Measurements from ENCODE around the gene OR7D2.
"Not testable (repeated sequence)": the region's sequence is repeated elsewhere in the genome, so short reads cannot be mapped to it uniquely, and the experiment has no call there.

Gene OR7D2

DNA sequence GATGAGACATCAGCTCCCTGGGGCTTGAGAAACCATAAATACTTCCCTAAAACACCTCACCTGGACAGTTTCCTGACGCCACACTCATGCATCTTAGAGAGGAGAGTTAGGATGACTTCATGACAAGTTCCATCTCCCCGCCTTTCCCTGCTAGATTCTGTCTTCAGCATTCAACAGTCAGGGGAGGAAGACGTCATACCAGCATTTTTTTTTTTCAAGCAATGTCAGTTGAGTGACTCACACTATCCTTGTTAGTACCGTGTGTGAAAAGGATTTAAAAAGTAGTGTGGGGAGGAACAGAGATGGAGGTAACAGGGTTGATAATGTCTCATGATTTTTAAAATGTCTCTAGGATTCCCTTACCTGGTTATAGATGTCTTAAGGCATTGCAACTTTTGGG, at the start of gene OR7D2:
TSS of gene OR7D2 (plus strand) at position 79 of the 400 bp plus-strand sequence. CDS start 6,803 bp downstream, outside the sequence.
- no peak for DNase-seq (ENCODE audit: low read depth in 3 of 3, low spot score in 1 of 3)

DNA sequence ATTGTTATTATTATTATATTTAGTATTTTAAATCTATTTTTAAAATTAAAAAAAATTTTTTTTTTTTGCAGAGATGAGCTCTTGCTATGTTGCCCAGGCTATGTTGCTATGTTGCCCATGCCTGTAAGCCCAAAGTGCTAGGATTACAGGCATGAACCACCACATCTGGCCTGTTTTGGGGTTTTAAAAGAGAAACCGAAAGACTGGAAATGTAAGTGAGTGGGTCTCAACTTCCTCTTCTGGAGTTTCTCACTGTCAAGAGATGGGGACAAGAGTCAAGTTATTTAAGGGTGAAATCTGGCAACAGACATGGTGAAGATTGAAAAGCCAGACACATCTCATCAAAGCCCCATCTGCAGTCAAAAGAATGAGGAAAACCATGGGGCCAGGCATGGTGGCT, 47.8 kb upstream of the OR7D2 start:
- DNase-seq (ENCODE audit: low read depth in 3 of 3, low spot score in 1 of 3), result no peak

DNA sequence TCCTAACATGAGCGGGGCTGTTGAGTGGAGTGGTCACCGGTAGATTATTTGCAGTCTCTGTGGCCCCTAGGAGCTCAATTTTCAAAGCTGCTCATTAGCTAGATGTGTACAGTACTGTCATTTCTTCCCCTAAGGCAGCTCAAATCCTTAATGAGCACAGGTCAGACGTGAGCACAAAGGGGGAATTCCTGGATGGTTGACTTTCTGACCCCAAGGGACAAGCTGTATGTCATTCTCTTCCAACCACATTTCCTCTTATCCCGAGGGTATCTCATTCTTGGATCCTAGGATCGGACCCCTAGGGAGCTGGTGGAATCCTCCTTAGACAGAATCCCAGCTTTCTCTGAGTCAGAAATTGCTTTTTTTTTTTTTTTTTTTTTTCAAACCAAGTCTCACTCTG, 46.4 kb upstream of the OR7D2 start:
- no peak for DNase-seq (ENCODE audit: low read depth in 3 of 3, low spot score in 1 of 3)

DNA sequence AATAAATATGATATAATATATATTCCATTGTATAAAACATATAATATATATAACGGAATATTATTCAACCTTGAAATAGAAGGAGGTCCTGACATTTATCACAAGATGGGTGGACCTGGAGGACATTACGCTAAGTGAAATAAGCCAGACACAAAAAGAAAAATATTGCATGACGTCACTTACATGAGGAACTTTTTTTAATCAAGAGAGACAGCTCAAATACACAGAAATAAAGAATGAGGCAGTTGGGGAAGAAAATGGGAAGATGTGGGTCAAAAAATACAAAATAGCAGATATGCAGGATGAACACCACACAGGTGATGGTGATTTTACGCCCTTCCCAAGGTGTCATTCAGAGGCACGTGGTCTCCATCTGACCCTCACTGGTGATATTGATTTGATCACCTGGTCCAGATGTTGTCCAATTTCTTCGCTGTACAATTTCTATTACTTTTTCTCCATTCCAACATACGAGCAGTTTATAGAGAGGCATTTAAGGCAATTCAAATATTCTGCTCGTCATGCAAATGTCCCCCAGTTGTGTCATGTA, 39.1 kb upstream of the OR7D2 start:
- DNase-seq (ENCODE audit: low read depth in 3 of 3, low spot score in 1 of 3), result no peak

DNA sequence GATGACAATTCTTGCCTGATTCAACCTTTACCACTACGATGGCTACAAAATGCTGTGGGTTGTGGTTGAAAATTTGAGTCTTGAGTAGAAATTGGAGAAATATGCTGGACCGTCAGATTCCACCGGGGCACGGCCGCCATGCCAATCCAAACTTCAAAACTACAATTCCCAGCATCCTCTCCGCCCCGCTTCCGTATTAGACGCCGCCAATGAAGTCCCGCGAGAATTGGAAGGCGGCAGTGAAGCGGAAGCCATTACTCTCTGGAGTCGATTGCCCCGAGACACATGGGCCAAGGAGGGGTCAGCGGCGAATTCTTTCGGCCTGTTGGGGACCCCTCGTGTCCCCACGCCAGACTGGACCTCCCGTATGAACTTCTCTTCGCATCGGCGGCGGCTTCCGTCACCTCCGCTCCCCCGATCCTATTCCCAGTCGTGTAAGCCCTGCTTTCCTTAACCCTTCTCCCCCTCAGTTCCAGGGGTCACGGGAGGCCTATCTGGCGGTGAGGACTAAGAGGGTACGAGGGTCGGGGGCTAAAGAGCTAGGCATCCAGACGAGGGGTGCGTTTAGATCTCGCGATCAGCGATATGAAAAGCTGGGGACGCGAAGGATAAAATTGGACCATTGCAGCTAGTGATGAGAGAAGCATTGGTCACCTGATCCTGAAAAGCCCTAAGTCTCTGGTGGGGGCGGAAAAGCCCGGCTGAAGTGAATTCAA, 38.5 kb upstream of the OR7D2 start, which contains the start of gene ZNF317:
TSS of gene ZNF317 (plus strand) at position 239 of the 716 bp plus-strand sequence. CDS start 15,620 bp downstream, outside the sequence.
- DNase-seq (ENCODE audit: low read depth in 3 of 3, low spot score in 1 of 3), result peak; percentile 71 to 75 (median 75)

DNA sequence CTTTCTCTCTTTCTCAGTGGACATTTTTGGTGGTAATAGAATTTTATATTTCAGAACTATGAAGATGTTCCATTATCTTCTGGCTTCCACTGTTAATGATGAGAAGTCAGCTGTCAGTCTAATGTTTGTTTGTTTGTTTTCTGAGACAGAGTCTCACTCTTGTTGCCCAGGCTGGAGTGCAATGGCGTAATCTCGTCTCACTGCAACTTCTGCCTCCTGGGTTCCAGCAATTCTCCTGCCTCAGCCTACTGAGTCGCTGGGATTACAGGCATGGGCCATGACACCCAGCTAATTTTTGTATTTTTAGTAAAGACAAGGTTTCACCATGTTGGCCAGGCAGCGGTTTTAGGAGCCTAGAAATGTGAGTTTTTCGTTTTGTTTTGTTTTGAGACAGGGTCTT, 33.9 kb upstream of the OR7D2 start:
- DNase-seq (ENCODE audit: low read depth in 3 of 3, low spot score in 1 of 3), result no peak

DNA sequence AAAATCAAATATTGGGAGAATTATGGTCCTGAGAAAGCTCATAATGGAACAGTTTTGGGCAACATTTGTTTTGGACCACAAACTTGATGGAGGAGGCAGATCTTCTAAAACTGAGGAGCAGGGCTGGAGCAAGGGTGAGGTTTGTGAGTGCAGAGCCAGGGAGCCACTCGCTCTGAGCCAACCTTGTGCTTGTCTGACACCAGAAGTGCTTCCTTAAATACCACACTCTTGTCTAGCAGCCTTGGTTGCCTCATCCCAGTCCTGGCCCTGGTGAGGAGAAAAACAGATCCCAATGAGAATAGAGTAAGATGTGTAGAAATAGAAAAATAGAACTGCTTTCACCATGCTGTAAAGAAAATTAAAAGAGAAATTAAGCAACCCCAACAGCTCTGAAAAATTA, 31.9 kb upstream of the OR7D2 start:
- DNase-seq (ENCODE audit: low read depth in 3 of 3, low spot score in 1 of 3), result no peak

DNA sequence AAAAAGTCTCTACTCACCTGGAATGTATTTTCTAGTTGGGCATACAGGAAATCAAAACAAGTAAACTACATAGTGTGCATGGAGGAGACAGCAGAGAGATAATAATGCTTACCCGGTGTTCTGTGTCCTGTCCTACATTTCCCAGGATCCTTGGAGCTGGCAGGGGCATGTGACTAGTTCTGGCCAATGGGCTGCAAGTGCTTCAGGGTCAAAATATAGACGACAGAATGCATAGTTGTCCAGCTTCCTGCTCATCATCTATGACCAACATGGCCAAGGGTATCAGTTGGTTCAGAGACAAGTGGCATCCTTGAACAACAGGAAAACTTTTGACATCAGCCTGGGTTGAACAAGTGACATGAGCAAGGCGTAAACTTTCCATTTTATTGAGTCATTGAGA, 30.1 kb upstream of the OR7D2 start:
- DNase-seq (ENCODE audit: low read depth in 3 of 3, low spot score in 1 of 3), result no peak

DNA sequence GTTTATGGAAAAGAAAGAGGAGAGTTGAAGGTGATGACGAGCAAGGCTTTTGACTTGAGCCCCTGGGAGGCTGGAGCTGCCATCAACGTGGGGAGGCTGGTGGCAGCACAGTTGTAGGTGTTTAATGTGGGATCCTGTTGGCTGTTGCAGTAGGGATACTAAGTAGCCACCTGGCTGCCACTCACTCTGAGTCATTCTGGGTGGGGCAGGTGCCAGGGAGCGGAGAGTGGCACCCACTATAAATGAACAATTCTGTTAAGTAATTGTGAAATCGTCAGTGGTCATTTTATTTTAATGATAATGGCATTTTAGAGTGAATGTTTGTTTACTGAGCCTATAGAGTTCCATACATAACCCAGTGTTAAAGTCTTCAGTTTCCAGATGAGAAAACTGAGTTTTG, 28.8 kb upstream of the OR7D2 start:
- DNase-seq (ENCODE audit: low read depth in 3 of 3, low spot score in 1 of 3), result no peak

DNA sequence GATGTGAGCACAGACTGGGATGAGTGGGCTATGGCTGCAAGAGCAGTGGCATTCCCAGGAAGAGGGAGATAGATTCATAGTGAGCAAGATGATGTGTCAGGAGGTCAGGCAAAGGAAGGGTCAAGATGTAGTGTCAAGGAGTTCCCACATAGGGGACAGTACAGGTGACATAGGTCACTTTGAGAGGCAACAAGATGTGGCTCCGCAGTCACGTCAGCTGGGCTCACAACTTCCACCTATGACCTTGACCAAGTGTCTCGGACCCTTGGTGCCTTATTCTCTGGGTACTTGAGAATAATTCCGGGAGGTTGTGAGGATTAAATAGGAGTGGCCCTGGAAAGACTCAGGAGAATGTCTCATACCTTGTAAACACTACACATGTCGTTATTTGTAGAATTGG, 28.1 kb upstream of the OR7D2 start:
- DNase-seq (ENCODE audit: low read depth in 3 of 3, low spot score in 1 of 3), result no peak

DNA sequence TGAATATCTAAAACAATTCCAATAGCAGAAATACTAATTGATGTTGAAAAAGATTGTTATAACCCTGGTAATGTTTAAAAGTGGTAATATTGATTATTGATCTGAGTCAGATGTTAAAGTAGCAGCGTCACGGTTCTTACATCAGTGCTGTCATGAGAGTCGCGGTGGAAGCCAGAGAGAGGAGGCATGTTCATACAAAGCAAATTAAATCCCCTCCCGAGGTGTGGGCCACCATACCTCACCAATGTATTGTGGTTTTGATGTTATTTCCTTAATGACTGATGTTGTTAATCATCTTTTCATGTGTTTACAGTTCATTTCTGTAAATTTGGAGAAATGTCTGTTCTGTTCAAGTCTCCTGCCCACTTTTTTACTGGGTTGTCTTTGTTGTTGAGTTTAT, 27.4 kb upstream of the OR7D2 start:
- no peak for DNase-seq (ENCODE audit: low read depth in 3 of 3, low spot score in 1 of 3)

DNA sequence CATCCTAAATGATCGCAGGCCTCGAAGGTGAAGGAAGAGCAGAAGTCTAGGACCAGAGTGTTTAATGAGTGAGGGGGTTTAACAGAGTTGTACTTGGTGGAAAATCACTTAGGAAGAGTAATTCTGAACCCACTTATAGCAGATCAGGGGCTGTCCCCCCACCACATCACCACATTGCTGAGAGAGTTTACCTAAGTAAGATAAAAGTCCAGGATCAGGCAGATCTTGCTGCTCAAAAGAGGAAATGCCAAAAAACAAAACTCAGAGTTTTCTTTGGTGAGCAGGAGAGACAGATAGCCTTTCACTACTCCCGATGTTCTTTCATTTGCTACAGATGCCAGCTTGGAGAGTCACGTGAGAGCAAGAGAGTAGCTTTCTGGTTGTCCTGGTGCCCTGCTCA, 23.2 kb upstream of the OR7D2 start:
- DNase-seq (ENCODE audit: low read depth in 3 of 3, low spot score in 1 of 3), result no peak

DNA sequence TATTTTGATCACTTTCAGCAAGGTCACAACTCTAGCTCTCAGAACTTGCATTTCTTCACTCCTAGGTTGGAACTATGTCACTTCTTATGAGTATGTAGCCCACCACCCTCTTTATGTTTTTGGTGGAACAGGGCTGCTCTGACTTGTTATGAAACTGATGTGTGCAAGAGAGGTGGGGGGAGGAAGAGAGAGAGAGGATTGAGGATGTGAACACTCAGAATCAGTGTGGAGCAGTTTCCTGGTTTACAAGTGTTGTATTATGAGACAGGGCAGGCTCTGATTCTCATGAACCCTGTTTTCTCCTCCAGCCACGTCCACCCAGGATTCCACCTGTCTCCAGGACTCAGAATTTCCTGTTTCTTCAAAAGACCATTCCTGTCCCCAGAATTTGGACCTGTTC, 22.5 kb upstream of the OR7D2 start:
- no peak for DNase-seq (ENCODE audit: low read depth in 3 of 3, low spot score in 1 of 3)

DNA sequence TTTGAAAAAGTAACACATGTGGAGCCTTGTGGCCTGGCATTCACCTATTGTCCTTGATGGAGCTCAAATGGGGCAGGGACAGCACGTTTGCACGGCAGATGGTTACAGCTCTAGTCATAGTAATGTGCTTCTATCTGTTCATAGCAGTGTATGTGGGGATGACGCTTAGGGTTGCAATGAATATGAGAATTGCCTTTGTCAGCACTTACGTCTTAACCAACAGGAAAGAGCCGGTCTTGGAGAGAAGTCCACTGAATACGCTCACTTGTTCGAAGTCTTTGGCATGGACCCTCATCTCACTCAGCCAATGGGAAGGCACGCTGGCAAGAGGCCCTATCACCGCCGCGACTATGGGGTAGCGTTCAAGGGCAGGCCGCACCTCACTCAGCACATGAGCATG, 18.9 kb upstream of the OR7D2 start:
- no peak for DNase-seq (ENCODE audit: low read depth in 3 of 3, low spot score in 1 of 3)

DNA sequence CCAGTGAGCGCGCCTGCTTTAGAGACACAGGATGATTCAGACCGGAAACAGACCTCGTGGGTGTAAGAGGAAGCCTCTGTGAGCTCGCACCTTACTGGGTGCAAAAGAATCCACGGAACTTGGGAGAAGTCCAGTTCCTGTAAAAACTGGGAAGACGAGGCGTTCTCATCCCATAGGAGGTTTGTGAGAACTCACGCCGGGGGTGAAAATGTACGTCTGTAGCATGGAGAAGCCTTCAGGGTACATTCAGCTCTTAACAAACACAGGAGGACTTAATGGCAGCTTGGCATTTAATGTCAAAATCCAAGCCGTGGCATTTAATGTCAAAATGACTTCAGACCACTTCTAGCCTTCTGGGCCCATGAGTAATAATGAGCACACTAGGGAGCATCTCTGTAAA, 17.4 kb upstream of the OR7D2 start:
- no peak for DNase-seq (ENCODE audit: low read depth in 3 of 3, low spot score in 1 of 3)

DNA sequence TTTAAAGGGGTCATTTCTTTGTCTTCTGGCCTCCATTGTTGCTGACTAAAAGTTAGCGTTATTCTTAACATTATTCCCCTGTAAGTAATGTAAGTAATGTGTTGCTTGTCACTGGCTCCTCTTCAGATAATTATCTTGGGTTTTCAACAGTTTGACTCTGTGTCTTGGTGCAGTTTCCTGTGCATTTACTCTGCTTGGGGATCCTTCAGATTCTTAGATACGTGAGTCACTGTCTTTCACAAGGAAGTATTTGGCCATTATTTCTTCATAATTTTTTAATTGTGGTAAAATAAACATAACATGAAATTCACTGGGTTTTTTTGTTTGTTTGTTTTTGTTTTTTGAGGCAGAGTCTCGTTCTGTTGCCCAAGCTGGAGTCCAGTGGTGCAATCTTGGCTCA, 13.5 kb upstream of the OR7D2 start:
- no peak for DNase-seq (ENCODE audit: low read depth in 3 of 3, low spot score in 1 of 3)

DNA sequence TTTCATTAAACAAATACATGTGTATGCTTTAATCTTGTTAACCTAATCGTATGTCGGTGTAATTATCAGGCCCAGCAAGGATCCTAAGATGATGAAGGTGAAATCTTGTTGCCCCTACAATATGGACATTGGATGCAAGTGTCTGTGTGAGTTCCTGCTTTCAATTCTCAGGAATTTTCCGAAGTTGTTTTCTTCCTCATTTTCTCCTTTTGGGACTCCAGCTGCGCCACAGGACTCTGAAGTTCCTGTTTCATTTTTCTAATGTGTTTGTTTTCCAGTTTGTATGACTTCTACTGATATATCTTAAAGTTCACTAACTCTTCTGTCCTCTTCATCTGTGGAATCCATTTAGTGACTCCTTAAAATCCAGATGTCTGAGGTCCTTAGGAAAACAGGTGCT, 11.9 kb upstream of the OR7D2 start:
- DNase-seq (ENCODE audit: low read depth in 3 of 3, low spot score in 1 of 3), result no peak

DNA sequence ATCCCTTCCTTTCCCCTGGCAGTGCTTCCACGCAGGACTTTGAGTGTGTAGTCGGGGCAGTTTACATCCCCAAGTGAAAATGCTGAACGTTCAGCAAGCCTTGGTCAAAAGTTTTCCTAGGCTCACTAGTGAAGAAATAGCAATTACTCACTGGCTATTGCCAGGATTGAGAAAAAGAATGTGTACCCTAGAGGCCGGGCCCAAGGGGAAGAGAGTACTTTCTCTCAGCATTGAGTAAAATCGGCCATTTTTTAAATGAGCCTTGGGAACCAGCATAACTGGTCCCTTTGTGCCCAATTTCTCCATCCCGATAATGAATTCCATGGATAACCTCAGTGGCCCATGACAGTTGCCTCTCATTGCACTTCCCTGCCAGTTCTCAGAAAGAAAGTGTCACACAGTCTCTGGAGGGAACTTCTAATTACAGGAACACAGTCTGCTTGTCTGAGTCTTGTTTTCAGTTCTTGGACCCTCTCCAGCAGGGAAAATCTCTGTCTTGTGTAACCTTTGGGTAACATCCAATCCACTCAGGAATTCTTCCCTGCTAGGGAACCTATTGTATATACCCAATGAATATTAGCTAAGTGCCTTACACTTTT, 7.3 kb upstream of the OR7D2 start:
- DNase-seq (ENCODE audit: low read depth in 3 of 3, low spot score in 1 of 3), result no peak

DNA sequence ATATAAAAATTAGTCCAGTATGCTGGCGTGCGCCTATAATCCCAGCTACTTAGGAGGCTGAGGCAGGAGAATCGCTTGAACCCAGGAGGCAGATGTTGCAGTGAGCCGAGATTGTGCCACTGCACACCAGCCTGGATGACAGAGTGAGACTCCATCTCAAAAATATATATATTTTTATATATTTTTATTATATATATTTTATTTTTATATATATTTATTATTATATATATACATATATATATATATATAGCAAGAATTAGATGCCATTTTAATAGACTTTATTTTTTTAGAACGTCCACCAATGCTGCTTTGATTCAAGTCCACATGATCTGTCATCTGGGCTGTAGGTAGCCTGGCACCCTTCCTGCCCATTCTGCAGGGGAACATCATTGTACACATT, 3.5 kb upstream of the OR7D2 start:
- no peak for DNase-seq (ENCODE audit: low read depth in 3 of 3, low spot score in 1 of 3)

DNA sequence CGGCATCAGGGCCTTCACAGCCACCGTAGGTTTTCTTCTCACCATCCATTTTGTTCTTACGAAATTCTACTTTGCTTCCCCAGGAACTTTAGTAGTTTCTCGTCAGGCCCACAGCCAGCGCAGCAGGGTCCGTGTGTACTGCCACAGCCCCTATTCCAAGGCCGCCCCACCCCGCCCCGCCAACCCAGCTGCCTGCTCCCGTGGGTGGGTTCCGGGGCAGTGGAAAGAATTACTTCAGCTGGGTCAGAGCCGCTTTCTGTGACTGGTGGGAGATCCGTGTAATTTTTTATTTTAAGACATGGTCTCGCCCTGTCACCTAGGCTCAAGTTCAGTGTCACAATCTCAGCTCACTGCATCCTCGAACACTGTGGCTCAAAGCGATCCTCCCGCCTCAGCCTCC, 4.2 kb downstream of the OR7D2 start:
- DNase-seq (ENCODE audit: low read depth in 3 of 3, low spot score in 1 of 3), result no peak

DNA sequence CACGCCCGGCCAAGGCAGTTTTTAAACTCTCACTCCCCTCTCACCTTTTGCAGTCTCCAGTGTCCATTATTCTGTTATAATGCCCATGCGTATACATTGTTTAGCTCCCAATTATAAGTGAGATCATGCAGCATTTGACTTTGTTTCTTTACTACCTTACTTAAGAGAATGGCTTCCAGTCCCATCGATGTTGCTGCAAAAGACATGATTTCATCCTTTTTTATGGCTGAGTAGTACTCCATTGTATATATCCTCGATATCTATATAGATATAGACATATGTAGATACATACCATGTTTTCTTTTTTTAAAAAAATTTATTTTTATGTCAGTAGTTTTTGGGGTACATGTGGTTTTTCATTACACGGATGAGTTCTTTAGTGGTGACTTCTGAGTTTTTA, 8.4 kb downstream of the OR7D2 start:
- no peak for DNase-seq (ENCODE audit: low read depth in 3 of 3, low spot score in 1 of 3)

DNA sequence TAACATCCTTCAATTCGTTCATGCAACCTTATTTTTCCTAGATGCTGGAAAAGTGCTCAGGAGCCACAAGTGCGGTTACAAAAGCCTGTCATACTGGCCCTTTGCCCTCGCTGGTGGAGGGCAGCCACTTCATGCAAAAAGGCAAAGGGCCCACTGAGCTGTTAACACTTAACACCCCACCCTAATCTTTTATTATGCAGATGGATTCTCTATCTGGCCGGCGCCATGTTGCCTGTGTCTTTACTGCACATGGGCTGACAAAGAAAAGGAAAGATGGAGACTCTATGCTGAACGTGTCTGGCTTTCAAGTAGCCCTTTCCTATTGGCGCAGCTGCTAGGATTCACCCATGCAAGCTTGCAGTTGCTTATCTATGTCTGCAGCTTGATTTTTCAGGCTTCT, 10.8 kb downstream of the OR7D2 start:
- DNase-seq (ENCODE audit: low read depth in 3 of 3, low spot score in 1 of 3), result no peak

DNA sequence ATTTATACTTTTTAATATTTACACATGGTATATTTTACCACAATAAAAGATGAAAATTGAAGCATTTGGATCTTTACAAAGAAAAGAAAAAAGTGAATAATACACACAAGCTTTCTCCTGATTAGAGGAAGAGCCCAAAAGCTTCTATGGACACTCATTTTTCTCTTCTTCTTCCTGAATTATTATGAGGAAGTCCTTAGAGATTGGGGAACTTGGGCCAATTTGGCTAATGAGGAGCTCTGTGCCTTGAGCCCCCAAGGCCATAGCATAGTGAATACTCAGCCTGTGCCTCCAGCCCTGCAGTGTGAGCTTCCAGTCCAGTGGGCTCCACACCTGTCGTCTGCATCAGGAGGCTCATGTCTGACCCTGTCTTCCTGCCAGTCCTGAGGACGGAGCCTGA, 19.3 kb downstream of the OR7D2 start:
- DNase-seq (ENCODE audit: low read depth in 3 of 3, low spot score in 1 of 3), result not testable (repeated sequence)

Measured in stimulated activated CD4-positive, alpha-beta T cell treated with anti-CD3 and anti-CD28 coated beads, TNF-alpha, amount 100 ng/mL, for 1 hour (primary cell).